Gastroesophageal sphincter (tissue), 3 donors: ENCODE measurements around the gene AK8.

Source experiments
- CTCF ChIP-seq, 4 experiments: fragments of 200-600 bp in 2 of 4; fragments of 450-650 bp in 2 of 4; sonication (generic) in 1 of 4; IDR thresholded peaks; one replicate each; pipeline ENCODE4 v1.5.1; 2017 to 2019; ENCODE audit warnings: antibody characterized with exemption in 4 of 4, mild to moderate bottlenecking in 2 of 4, moderate library complexity in 2 of 4
- EP300 ChIP-seq: sonication (generic); formaldehyde crosslinking; IDR thresholded peaks from one replicate; pipeline ENCODE4 v1.6.1; 2017; ENCODE audit warnings: antibody characterized with exemption, mild to moderate bottlenecking
- POLR2A ChIP-seq, 2 donors: fragments of 450-650 bp; IDR thresholded peaks; one replicate each; pipeline ENCODE4 v1.6.1; 2017; ENCODE audit warnings: antibody characterized with exemption in 2 of 2, mild to moderate bottlenecking in 2 of 2, moderate library complexity in 1 of 2
- POLR2AphosphoS5 ChIP-seq: sonication (generic); formaldehyde crosslinking; IDR thresholded peaks from one replicate; pipeline ENCODE4 v1.6.1; 2017; ENCODE audit warnings: antibody characterized with exemption

DNA sequence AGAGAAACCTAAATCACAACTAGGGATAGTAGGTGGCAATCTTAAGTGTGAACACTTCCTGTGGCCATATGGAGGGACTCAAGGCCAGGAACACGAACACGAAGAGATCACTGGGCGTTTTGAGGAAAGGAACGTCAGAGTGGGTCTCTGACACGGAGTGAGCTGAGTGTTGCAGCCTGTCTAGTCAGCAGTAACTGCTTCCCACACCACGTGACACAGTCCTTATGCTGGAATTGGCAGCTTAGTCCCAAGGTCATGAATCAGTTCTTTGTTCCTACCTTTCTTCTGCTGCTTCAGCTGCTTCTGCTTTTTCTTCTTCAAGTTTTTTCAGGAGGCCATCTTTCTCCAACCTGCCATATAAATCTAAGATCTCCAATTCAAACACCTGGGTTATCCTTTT lies 18.8 kb upstream of the AK8 start:
- TF ChIP-seq CTCF (IDR thresholded peaks at IDR 0.05) = no peak
- no peak for TF ChIP-seq POLR2AphosphoS5
- no peak for TF ChIP-seq POLR2A (IDR thresholded peaks at IDR 0.05)
- no peak for TF ChIP-seq EP300
